AG04449 (cell line): ENCODE results near the gene SAMD4B.

ENCODE experiments used
- CTCF ChIA-PET: fragments of 350-600 bp; formaldehyde crosslinking; extraction: SDS; loops from one replicate; lab custom pipeline; 2021; ENCODE audit warnings: antibody characterized with exemption; lab: Yijun Ruan, JAX
- POLR2A ChIA-PET: fragments of 400-600, 350-600 bp; formaldehyde crosslinking; extraction: SDS; loops from one replicate; lab custom pipeline; 2020; ENCODE audit warnings: antibody characterized with exemption, inconsistent platforms; lab: Yijun Ruan, JAX
- DNase-seq: peaks from one replicate; pipeline ENCODE4 v3.0.0-alpha.2; 2010; ENCODE audit warnings: low read depth, low spot score
- H3K4me3 ChIP-seq: 2 replicates; pipeline ENCODE4 v1.5.1; 2011; ENCODE audit warnings: low read depth, mild to moderate bottlenecking, control low read depth, low read length
- CTCF ChIP-seq: IDR thresholded peaks from one replicate; pipeline ENCODE4 v1.5.1; 2011; ENCODE audit warnings: mild to moderate bottlenecking, moderate library complexity, low read length, control low read depth, inconsistent platforms; ENCODE audit not compliant: insufficient read depth; ENCODE audit errors: missing control alignments

SAMD4B gene

DNA sequence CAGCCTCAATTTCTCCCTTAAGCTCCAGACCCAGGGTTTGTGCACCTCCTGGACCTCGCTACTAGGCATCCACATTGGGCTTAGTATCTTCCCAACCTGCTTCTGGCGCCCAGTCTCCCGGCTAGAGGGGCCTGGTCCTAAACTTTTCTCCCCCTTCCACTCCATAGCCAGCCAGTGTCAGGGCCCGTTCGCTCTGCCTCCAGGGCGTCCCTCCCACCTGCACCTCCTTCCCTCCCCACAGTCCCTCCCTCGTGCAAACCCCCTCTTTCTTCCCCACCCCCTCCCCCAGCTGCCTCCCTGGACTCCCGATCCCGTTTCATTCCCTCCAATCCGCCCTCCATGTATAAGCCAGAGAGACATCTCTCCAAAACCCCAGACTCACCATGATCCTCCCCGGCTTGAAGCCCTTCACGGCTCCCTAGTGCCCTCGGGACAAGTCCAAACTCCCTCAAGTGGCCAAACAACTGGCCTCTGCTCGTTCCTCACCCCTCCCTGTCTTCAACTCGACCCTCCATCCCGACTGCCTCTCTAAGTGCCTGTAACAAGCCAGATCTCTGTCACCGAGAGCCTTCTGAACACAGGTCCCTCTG is 997 bp upstream of the SAMD4B start:
- peak; percentile 16 for TF ChIP-seq CTCF
- CTCF ChIA-PET: interaction anchor here (1.0 to 3.6 kb wide), 5 partner anchors 10 to 222 kb away, joined by 3 to 12 read pairs (median 5); no protein-coding TSS in a partner anchor
- no peak for DNase-seq
- peak overlapping the region; percentile 90 for H3K4me3 ChIP-seq
- POLR2A ChIA-PET: interaction anchor here (0.7 to 1.4 kb wide), 3 partner anchors 15 to 71 kb away, joined by 3 to 5 read pairs (median 4); partner anchors contain the start of gene PLEKHG2

- TF ChIP-seq CTCF: no peak
- H3K4me3 ChIP-seq: peak overlapping the region; percentile 80
- no peak for DNase-seq
- ChIA-PET CTCF (interaction anchor here (0.7 to 2.2 kb wide), 10 partner anchors 8 to 412 kb away, joined by 3 to 10 read pairs (median 4); partner anchors contain the start of genes MRPS12 and SARS2), POLR2A (interaction anchor here (1.0 to 1.9 kb wide), 7 partner anchors 20 to 221 kb away, joined by 4 to 19 read pairs (median 5); partner anchors contain the start of genes MED29, PAF1, PLEKHG2 and RPS16)
Measured at GRCh38 chr19:39342647-39343305, 555 bp downstream of the SAMD4B start.

DNA sequence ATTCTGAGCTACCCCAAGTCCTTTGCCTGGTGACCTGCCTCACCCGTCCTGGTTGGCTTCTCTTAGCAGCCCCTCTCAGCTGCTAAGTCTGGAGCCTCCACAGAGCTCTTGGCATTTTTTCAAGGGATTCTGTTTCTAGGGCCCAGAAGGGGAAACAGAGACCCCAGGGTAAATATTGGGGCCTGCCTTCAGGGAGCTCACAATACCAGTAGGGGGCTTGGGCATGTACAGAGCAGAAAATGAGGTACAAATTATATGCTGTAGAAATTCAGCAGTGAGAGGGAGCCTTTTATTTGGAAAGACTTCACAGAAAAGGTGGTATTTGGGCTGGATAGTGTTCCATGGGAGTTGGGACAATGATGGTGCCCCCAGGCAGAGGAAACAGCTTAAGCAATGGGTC is 3.7 kb downstream of the SAMD4B start:
- ChIA-PET CTCF (interaction anchor here (0.7 to 2.5 kb wide), 4 partner anchors 9 to 52 kb away, joined by 3 to 9 read pairs (median 5); no protein-coding TSS in a partner anchor), POLR2A (no interaction called here)
- H3K4me3 ChIP-seq: no peak overlapping the region
- DNase-seq: no peak
- no peak for TF ChIP-seq CTCF

DNA sequence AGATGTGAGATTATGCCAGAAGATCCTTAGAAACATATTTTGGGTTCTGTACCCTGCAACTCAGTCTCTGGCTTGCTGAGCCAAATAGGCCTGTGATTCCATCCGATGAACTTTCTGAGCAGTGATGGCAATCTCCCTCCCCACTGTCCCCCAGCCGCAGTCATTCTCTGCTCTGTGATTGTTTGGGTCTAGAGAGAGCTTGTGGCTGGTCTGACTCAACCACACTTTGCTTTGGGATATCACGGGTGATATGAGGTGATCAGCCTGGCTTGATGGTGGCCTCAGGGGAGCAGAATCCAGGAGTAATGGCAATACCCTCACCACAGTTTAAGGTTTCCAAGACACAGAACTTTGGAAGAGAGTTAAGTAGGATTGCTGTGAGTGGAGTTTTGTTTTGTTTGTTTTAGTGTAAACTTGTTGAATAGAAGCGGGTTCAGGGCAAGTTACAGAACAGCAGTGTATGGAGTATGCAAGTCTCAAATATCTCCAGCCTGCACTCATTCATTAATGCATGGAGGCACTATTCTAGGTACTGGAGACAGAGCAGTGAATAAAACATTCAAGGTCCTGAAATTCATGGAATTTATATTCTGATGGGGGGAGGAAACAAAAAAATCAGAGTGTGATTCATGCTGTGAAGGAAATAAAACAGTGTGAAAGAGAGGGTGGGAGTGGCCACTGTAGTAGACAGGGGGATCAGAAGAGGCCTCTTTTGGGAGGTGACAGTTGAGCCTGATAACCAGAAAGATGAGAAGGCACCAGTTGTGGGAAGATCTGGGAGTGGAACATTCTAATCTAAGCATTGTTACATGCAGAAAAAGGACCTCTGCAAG is 5.3 kb downstream of the SAMD4B start:
- POLR2A ChIA-PET: interaction anchor here (1.2 kb wide), 1 partner anchor 8 kb away, joined by 3 read pairs; no protein-coding TSS in a partner anchor
- no peak overlapping the region for H3K4me3 ChIP-seq
- TF ChIP-seq CTCF: no peak
- CTCF ChIA-PET: interaction anchor here (0.9 to 2.5 kb wide), 4 partner anchors 9 to 225 kb away, joined by 3 to 9 read pairs (median 3); no protein-coding TSS in a partner anchor
- no peak for DNase-seq

GRCh38 chr19:39349326-39349725 is 7.1 kb downstream of the SAMD4B start:
- CTCF ChIA-PET: interaction anchor here (0.9 to 1.1 kb wide), 2 partner anchors 49 to 226 kb away, joined by 3 read pairs; no protein-coding TSS in a partner anchor
- no peak for TF ChIP-seq CTCF
- no peak for DNase-seq
- no peak overlapping the region for H3K4me3 ChIP-seq
- POLR2A ChIA-PET: no interaction called here
